Measurements from ENCODE around the gene RCN2. TPM values are rescaled to one million over a fixed set of nuclear protein-coding genes. Genes with fewer than 3 reads are reported as not detected.

The RCN2 gene
- total and polyA plus RNA-seq, 2 donors (not counting 3 experiments of a cell fraction or from before 2014, with no cell fraction given), result 45.2 to 71.9 TPM

DNA sequence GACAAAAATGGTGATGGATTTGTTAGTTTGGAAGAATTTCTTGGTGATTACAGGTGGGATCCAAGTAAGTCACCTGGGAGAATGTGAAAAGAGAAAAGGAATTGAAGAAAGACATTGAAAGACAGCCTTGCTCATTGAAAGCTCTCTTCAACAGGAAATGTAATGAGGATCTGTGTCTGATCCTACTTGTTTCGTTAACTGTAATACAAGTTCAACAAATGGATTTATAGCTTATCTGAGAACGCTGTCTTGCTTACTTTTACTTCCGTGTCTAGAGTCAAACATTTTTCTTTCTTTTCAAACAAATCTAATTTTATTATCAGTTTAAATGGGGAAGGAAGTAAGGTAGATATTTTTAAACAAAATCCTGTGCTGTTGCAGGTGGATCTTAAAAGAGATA is 15.9 kb downstream of the RCN2 start:
- intact Hi-C loops (cut with micrococcal nuclease), result no loop called here
- no peak overlapping the region for H3K27ac ChIP-seq (ENCODE audit: insufficient read depth, low read depth, low read length)
- CTCF ChIA-PET, result interaction anchor here (1.3 kb wide), 1 partner anchor 9 kb away, joined by 5 read pairs; no protein-coding TSS in a partner anchor
- no peaks in the 10 kb centered on the region for H3K27me3 ChIP-seq (ENCODE audit: control insufficient read depth in 2 of 2, insufficient read depth in 2 of 2, low read length in 2 of 2)
- FAIRE-seq (no peak), DNase-seq (ENCODE audit: low read depth, low spot score) (no peak)
- H3K9ac ChIP-seq (replicated peaks; ENCODE audit: extremely low read depth, insufficient read depth, low read length), result no peak overlapping the region
- H3K79me2 ChIP-seq (ENCODE audit: control insufficient read depth, insufficient read depth, low read length), result no peaks in the 10 kb centered on the region
- H3K4me2 ChIP-seq (ENCODE audit: insufficient read depth, low read length), result no peak overlapping the region
- H3K4me3 ChIP-seq (replicated peaks in 1 of 3; ENCODE audit: insufficient read depth in 1 of 3, low read depth in 1 of 3, low read length in 3 of 3), result no peak overlapping the region
- no peak for TF ChIP-seq FOS (IDR thresholded peaks at IDR 0.05; ENCODE audit: borderline replicate concordance, insufficient read depth, low read length)
- no peak for TF ChIP-seq MAX (IDR thresholded peaks at IDR 0.05; ENCODE audit: insufficient read depth, insufficient read length)
- no peak for TF ChIP-seq GATA2 (IDR thresholded peaks at IDR 0.05; ENCODE audit: insufficient read depth, insufficient read length, low read depth, low read length)
- TF ChIP-seq CTCF (IDR thresholded peaks at IDR 0.05; ENCODE audit: extremely low read depth in 1 of 2, insufficient read depth in 1 of 2, low read depth in 1 of 2, low read length in 2 of 2), result no peak
- no peak for TF ChIP-seq EZH2 (IDR thresholded peaks at IDR 0.05; ENCODE audit: borderline replicate concordance, low read depth, low read length, severe bottlenecking)
- no peak for TF ChIP-seq JUN (IDR thresholded peaks at IDR 0.05; ENCODE audit: borderline replicate concordance, insufficient read depth, insufficient read length, low read depth)
- no peak for TF ChIP-seq POLR2A (IDR thresholded peaks at IDR 0.05; ENCODE audit: low read depth, low read length)
- no peaks in the 10 kb centered on the region for H3K9me1 ChIP-seq (replicated peaks; ENCODE audit: control insufficient read depth, extremely low read depth, insufficient read depth, low read length)
- H4K20me1 ChIP-seq (replicated peaks; ENCODE audit: control insufficient read depth, extremely low read depth, insufficient read depth, low read length), result no peaks in the 10 kb centered on the region
- POLR2A ChIA-PET, result no interaction called here
- H3K9me3 ChIP-seq (replicated peaks; ENCODE audit: control insufficient read depth, insufficient read depth, low read length), result no peaks in the 10 kb centered on the region
- no TSS peak for BruUV-seq (replicated peaks)
- H3K36me3 ChIP-seq (ENCODE audit: control insufficient read depth in 2 of 2, extremely low read depth in 1 of 2, insufficient read depth in 2 of 2, low read length in 2 of 2), result peaks cover 0 to 10% of the 10 kb centered on the region in 2 experiments
- dilution Hi-C loops (cut with MboI; ENCODE audit: extremely low pct_ligation_motif_present, low sequenced_read_pairs), result no loop called here
- no peaks in the 10 kb centered on the region for H3K4me1 ChIP-seq (ENCODE audit: control insufficient read depth, extremely low read depth, insufficient read depth, low read length)
- no peak overlapping the region for H2AFZ ChIP-seq (ENCODE audit: low read depth, low read length)
